HuH-7 (cell line): ENCODE results near the gene GIMAP2.

Experiments used
- DNase-seq: peaks from one replicate; pipeline ENCODE4 v3.0.0; 2011; ENCODE audit warnings: low spot score

The GIMAP2 gene

DNA sequence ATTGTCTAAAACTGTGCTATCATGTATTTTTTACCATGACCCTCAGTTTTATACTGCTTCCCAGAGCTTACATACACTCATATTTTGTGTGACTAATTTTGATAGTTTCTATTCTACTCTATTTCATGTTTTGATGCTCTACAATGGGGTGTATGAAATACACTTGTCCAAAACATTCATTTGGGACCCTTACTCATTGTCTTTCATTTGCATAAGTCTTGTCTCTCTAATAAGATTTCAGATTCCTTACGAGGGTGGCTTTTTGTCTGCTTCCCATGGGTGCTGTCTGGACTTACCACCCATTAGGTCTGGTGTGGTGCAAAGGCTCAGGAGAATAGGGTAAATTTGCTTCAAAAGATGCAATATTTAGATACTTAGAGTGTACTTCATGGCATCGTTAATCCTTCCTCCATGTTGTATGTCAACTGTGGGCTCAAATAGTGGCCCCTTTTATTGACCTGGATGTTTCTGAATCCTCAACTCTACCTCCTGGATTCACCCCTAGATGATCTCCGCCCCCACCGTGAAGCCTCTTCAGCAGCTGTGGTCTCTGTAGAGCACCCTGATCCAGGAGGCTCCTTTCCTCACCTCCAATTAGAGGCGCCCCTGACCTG is 48.1 kb downstream of the GIMAP2 start:
- no peak for DNase-seq

DNA sequence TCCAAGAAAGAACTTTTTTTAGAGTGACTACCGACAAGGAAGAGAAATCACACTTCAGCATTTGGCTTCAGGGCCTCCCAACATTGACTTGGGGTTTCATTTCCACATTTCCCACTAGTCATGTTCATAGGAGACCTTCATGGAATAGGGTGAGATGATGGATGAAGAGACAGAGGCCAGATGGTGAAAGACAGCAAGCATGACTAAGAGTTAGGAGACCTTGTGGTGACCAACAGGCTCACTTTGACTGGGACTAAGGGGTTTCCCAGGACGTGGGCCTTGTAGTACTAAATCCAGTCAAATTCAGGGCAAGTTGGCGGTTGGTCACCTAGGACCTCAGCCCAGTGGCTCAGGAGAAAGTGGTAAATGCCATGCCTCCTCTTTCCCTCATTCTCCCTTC is 48.7 kb downstream of the GIMAP2 start:
- DNase-seq, result no peak

DNA sequence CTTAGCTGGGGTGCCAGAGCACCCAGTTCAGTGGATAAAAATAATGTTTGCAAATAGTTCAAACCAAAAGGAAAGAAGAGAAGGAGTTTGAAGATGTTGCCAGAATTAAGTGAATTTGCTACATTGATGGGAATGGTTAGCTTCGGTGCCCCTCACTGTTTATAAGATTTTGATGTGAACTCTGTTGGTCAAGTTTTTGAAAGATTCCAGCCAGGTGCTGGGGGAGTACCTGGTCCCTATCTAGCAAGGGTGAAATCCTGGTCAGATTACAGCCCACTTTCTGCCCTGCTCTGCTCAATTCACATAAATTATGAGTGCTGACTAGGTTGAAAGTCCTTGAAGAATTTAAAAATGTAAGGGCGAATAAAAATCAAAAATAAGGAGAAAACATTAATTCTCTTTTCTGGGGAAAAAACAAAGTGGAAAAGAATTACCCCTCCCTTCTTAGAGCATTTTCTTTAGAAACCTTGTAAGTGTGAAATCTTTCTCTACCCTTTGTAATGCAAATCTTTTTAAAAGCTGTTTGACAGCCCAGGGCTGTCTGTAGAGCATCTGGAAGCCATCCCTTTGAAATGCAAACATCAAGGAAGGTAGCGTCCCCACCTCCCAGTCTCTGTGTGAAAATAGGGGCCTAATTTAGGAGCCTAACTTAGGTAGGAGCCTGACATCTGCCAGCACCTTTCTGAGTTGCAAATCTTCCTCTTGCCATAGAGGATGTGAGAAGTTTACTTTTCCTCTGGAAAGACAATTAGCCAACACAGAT is 50.3 kb downstream of the GIMAP2 start:
- DNase-seq, result no peak

DNA sequence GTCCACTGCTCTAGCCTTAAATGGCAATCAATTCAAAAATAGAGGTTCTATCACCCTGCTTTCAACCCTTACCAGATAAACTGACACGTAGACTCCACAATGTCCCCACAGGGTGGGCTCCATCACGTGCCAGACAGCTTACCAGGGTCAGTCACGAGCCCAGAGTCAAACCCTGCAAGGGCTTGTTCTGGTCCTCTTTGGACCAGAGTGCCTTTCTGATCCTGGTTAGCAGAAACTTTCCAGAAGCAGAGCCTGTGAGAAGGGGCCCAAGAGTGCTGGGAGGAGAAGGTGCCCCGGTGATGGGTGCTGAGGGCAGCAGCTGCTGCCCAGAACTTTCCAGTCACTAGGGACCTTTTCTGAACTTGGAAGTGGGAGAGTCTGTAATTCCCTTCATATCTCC is 51.4 kb downstream of the GIMAP2 start:
- no peak for DNase-seq

DNA sequence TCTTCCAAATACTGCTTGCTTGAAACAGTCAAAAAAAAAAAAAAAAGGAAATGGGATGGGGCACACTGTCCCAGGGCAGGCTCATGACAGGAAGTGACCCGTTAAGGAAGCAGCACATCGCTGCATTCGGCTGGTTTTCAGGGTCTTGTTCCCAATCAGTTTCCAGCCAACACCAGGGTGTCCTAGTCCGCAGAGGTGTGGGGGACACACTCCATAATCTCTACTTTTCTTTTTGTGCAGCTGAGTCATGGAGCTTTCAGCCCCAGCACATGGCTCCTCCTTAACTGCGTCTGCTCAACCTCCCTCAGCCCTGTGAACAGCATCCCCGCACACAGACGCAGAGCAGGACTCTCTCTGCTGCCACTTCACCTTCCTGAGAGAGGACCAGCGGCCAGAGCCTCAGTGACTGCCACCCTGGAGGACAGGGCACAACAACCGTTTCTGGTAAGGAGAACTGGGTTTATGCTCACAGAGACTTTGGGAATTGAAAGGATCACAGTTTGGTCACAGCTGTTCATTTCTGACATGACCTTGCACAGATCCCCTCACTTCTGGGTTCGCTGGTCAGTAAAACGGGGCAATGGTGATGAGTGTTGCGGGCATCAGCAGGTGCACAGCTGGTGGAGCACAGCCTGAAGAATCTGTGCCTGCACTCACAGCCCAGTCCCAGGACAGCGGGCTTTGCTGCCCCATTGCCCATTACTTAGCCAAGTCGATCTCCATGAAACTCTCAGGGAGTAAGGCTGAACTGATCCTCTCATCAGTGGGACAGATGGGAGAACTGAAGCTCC is 52.0 kb downstream of the GIMAP2 start, which contains the start of gene GIMAP5:
GIMAP5 (plus strand) TSS at position 154 of the 791 bp plus-strand sequence. CDS start 3,467 bp downstream, outside the sequence.
- no peak for DNase-seq

DNA sequence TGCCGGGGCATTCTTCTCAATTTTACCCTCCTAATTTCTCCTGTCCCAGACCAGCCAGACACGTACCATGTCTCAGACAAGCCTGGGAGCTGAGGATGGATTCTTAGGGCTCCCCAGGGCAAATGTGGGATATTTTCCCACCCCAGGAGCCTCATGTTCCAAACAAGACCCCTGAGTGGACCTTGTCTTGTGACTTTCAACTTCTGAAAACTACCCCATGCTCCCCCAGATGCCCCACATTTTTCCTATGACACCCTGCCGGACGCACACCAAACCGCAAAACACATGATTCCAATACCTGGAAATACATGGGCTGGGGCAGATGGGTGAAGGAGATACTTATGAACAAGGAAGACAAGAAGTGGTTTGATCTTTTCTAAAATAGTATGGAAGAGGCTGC is 52.6 kb downstream of the GIMAP2 start:
- no peak for DNase-seq

DNA sequence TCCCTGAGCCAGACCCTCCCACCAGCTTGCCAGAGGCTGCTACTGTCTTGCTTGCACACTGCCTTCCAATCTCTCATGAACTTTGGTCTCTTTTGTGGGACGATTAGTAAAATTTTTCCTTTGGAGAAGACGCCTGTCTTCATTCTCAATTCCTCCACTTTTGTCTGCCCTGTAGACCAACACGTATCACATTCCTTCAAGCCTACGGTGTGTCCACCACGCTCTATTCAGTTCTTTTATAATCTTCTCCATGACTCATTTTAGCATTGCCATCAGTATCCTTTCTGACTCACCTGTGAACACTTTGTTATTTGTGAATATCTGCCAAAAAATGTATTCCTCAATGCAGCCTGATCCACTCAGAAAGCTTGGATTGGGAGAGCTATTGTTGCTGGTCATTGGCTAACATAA is 53.1 kb downstream of the GIMAP2 start:
- DNase-seq, result no peak

DNA sequence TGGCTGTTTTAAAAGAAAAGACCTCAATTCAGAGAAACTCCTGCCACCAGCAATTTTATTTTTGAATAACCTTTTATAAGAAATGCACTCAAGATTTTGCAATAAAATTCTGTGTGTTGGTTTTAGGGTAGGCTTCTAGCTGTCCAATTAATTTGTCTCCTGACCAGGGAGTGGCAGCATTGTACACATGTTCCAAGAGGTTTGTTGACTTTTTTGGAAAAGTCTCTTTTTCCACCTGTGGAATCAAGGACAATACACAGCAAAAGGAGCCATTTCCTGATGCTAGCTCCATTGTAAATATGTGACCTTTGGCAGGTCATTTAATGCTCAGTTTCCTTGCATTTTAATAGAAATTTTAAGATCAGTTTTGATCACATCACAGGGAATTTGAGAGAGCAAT is 53.5 kb downstream of the GIMAP2 start:
- DNase-seq, result no peak

DNA sequence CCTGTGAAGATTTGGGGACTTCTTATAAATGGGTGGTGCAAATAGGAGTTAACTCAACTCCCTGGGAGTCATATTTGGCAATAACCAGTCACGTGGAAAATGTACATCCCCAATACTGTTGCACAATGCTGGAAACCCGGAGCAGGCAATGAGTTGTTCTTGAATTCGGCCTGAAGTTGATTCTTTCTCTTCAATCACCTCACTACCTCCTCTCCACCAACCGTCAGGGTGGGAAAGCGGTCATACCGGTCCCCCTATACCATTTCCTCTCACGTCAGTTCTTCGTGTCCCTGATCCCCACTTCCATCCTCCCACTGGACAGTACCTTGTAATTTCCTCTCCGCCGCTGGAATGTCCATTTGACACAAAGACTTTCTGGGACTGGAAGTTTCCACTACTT is 54.5 kb downstream of the GIMAP2 start:
- no peak for DNase-seq

DNA sequence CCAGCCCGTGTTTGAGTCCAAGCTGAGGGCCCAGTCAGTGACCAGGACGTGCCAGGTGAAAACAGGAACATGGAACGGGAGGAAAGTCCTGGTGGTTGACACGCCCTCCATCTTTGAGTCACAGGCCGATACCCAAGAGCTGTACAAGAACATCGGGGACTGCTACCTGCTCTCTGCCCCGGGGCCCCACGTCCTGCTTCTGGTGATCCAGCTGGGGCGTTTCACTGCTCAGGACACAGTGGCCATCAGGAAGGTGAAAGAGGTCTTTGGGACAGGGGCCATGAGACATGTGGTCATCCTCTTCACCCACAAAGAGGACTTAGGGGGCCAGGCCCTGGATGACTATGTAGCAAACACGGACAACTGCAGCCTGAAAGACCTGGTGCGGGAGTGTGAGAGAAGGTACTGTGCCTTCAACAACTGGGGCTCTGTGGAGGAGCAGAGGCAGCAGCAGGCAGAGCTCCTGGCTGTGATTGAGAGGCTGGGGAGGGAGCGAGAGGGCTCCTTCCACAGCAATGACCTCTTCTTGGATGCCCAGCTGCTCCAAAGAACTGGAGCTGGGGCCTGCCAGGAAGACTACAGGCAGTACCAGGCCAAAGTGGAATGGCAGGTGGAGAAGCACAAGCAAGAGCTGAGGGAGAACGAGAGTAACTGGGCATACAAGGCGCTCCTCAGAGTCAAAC is 56.9 kb downstream of the GIMAP2 start:
- DNase-seq, result no peak
